H1 (cell line): ENCODE data around the gene ZFYVE21. TPM values are rescaled to one million over a fixed set of nuclear protein-coding genes. Genes with fewer than 3 reads are reported as not detected.
A peak's percentile ranks its signal among the peaks of the same experiment; 100 is the strongest.

Experiments
- CTCF ChIA-PET: fragments of 300-600 bp; sonication (Branson Sonifier 250); formaldehyde crosslinking; loops from one replicate; lab custom pipeline; 2021; ENCODE audit not compliant: partially characterized antibody; lab: Charles Lee
- POLR2A ChIA-PET: fragments of 300-600 bp; sonication (Branson Sonifier 250); formaldehyde crosslinking; loops from one replicate; lab custom pipeline; 2021; ENCODE audit warnings: inconsistent platforms; ENCODE audit not compliant: partially characterized antibody; lab: Charles Lee
- DNase-seq, 2 experiments: peaks; one replicate each; pipeline versions ENCODE4 v3.0.0 to v3.0.0-alpha.2; 2010 to 2022; ENCODE audit warnings: low spot score in 2 of 2, low read depth in 1 of 2, mixed read lengths in 1 of 2
- FAIRE-seq: peaks from 2 replicates; lab custom pipeline; 2011; peaks lifted over from hg19 to GRCh38; lab: Jason Lieb, UNC
- H2AFZ ChIP-seq: 2 replicates; pipeline ENCODE4 v1.8.1; 2012; ENCODE audit warnings: low read length, inconsistent platforms
- H2AK5ac ChIP-seq: 2 replicates; pipeline ENCODE4 v1.6.1; 2013; ENCODE audit warnings: low read depth, low read length
- H2BK120ac ChIP-seq: replicated peaks from 2 replicates; pipeline ENCODE3; 2013; ENCODE audit warnings: low read depth, low read length, inconsistent platforms
- H2BK12ac ChIP-seq: 2 replicates; pipeline ENCODE4 v1.6.1; 2013; ENCODE audit warnings: low read depth, low read length
- H2BK15ac ChIP-seq: 2 replicates; pipeline ENCODE4 v1.6.1; 2013; ENCODE audit warnings: low read length
- H2BK20ac ChIP-seq: 2 replicates; pipeline ENCODE4 v1.6.1; 2013; ENCODE audit warnings: low read length
- H2BK5ac ChIP-seq: 2 replicates; pipeline ENCODE4 v1.6.1; 2013; ENCODE audit warnings: low read depth, low read length
- H3K14ac ChIP-seq: 2 replicates; pipeline ENCODE4 v1.6.1; 2013; ENCODE audit warnings: inconsistent platforms; ENCODE audit not compliant: insufficient read length
- H3K18ac ChIP-seq: 2 replicates; pipeline ENCODE4 v1.6.1; 2013; ENCODE audit warnings: low read length; ENCODE audit errors: extremely low read depth
- H3K23ac ChIP-seq: 2 replicates; pipeline ENCODE4 v1.6.1; 2013; ENCODE audit warnings: inconsistent platforms; ENCODE audit not compliant: insufficient read length
- H3K23me2 ChIP-seq: 2 replicates; pipeline ENCODE4 v1.6.1; 2013; ENCODE audit warnings: low read depth, low read length
- H3K27ac ChIP-seq: 2 replicates; pipeline ENCODE4 v1.6.1; 2011; ENCODE audit warnings: low read depth, low read length, inconsistent platforms
- H3K27me3 ChIP-seq, 4 experiments: replicated peaks in 1 of 4; 1 replicate in 1 of 4; 2 replicates in 3 of 4; pipeline versions ENCODE4 v1.6.1 to v1.8.1; 2011 to 2013; ENCODE audit warnings: low read length in 3 of 4, mild to moderate bottlenecking in 3 of 4, inconsistent platforms in 2 of 4, mixed read lengths in 2 of 4, moderate library complexity in 1 of 4; ENCODE audit not compliant: control insufficient read depth in 3 of 4, insufficient read depth in 3 of 4; ENCODE audit errors: extremely low read depth in 1 of 4
- H3K36me3 ChIP-seq, 4 experiments: 2 replicates each; pipeline versions ENCODE4 v1.6.1 to v1.8.1; 2011 to 2013; ENCODE audit warnings: mild to moderate bottlenecking in 4 of 4, low read length in 3 of 4, moderate library complexity in 2 of 4, control low read depth in 1 of 4, inconsistent platforms in 1 of 4; ENCODE audit not compliant: insufficient read depth in 4 of 4, control insufficient read depth in 2 of 4
- H3K4ac ChIP-seq: replicated peaks from 2 replicates; pipeline ENCODE3; 2013; ENCODE audit warnings: low read length, low read depth, mixed read lengths, inconsistent platforms; ENCODE audit not compliant: insufficient read length
- H3K4me1 ChIP-seq, 4 experiments: replicated peaks in 1 of 4; 1 replicate in 1 of 4; 2 replicates in 3 of 4; pipeline versions ENCODE4 v1.6.1 to v1.8.1; 2011 to 2013; ENCODE audit warnings: low read length in 3 of 4, inconsistent platforms in 2 of 4, mixed read lengths in 1 of 4; ENCODE audit not compliant: insufficient read depth in 4 of 4, control insufficient read depth in 3 of 4
- H3K4me2 ChIP-seq, 2 experiments: 2 replicates each; pipeline versions ENCODE4 v1.6.1 to v1.8.1; 2011 to 2013; ENCODE audit warnings: low read depth in 2 of 2, low read length in 2 of 2, control low read depth in 1 of 2, inconsistent platforms in 1 of 2, mild to moderate bottlenecking in 1 of 2; ENCODE audit not compliant: insufficient read depth in 1 of 2
- H3K4me3 ChIP-seq, 4 experiments: fragments of 200-600, 300-600 bp in 1 of 4; sonication (generic), shearing (Covaris generic), sonication (Bioruptor Twin) in 1 of 4; 2 replicates each; pipeline versions ENCODE4 v1.5.1 to v1.8.1; 2011 to 2016; ENCODE audit warnings: low read length in 4 of 4, low read depth in 3 of 4, control low read depth in 2 of 4, inconsistent platforms in 2 of 4, mild to moderate bottlenecking in 2 of 4, mixed read lengths in 1 of 4, moderate library complexity in 1 of 4; ENCODE audit not compliant: insufficient read depth in 2 of 4; ENCODE audit errors: extremely low read depth in 1 of 4
- H3K56ac ChIP-seq: replicated peaks from 2 replicates; pipeline ENCODE3; 2013; ENCODE audit warnings: low read depth, mild to moderate bottlenecking, mixed read lengths, low read length, inconsistent platforms; ENCODE audit not compliant: insufficient read length
- H3K79me1 ChIP-seq: 2 replicates; pipeline ENCODE4 v1.6.1; 2013; ENCODE audit warnings: low read depth, low read length, control low read depth
- H3K79me2 ChIP-seq, 2 experiments: 2 replicates each; pipeline versions ENCODE4 v1.6.1 to v1.8.1; 2012 to 2013; ENCODE audit warnings: low read length in 2 of 2, mild to moderate bottlenecking in 2 of 2, inconsistent platforms in 1 of 2; ENCODE audit not compliant: insufficient read depth in 2 of 2, control insufficient read depth in 1 of 2
- H3K9ac ChIP-seq, 4 experiments: replicated peaks in 1 of 4; 1 replicate in 1 of 4; 2 replicates in 3 of 4; pipeline versions ENCODE4 v1.6.1 to v1.8.1; 2011 to 2013; ENCODE audit warnings: low read depth in 3 of 4, low read length in 3 of 4, control low read depth in 2 of 4, mild to moderate bottlenecking in 2 of 4, moderate library complexity in 2 of 4, inconsistent platforms in 1 of 4; ENCODE audit errors: extremely low read depth in 1 of 4
- H3K9me3 ChIP-seq, 2 experiments: 2 replicates each; pipeline versions ENCODE4 v1.6.1 to v1.8.1; 2012 to 2013; ENCODE audit warnings: mild to moderate bottlenecking in 2 of 2, moderate library complexity in 2 of 2, control low read depth in 1 of 2, inconsistent platforms in 1 of 2, low read depth in 1 of 2, low read length in 1 of 2, mixed read lengths in 1 of 2; ENCODE audit not compliant: insufficient read depth in 2 of 2
- H4K20me1 ChIP-seq, 2 experiments: replicated peaks in 1 of 2; 2 replicates each; pipeline versions ENCODE3 to v1.8.1; 2011 to 2013; ENCODE audit warnings: inconsistent platforms in 2 of 2, low read length in 2 of 2, mild to moderate bottlenecking in 1 of 2; ENCODE audit not compliant: insufficient read depth in 2 of 2, control insufficient read depth in 1 of 2
- H4K5ac ChIP-seq: 2 replicates; pipeline ENCODE4 v1.6.1; 2013; ENCODE audit warnings: low read length, low read depth, mixed read lengths, inconsistent platforms; ENCODE audit not compliant: insufficient read length
- H4K8ac ChIP-seq: 2 replicates; pipeline ENCODE4 v1.8.0; 2013; ENCODE audit warnings: mild to moderate bottlenecking, moderate library complexity, low read length, inconsistent platforms; ENCODE audit not compliant: insufficient read depth; ENCODE audit errors: extremely low read depth
- H4K91ac ChIP-seq: replicated peaks from 2 replicates; pipeline ENCODE3; 2013; ENCODE audit warnings: low read length, mixed read lengths, inconsistent platforms; ENCODE audit not compliant: insufficient read length
- BCL11A ChIP-seq, 2 experiments: IDR thresholded peaks; one replicate each; pipeline ENCODE4 v1.6.1; 2011; ENCODE audit warnings: low read depth in 2 of 2, low read length in 2 of 2, mild to moderate bottlenecking in 2 of 2
- EP300 ChIP-seq, 2 experiments: IDR thresholded peaks; 1 replicate in 1 of 2; 2 replicates in 1 of 2; pipeline ENCODE4 v1.6.1; 2011 to 2012; ENCODE audit warnings: low read depth in 2 of 2, low read length in 2 of 2, mild to moderate bottlenecking in 2 of 2, borderline replicate concordance in 1 of 2, inconsistent platforms in 1 of 2, moderate library complexity in 1 of 2
- HDAC2 ChIP-seq, 2 experiments: fragments of 300-600 bp in 1 of 2; sonication (generic) in 1 of 2; IDR thresholded peaks; 2 replicates each; pipeline ENCODE4 v1.6.1; 2011 to 2012; ENCODE audit warnings: low read depth in 2 of 2, low read length in 2 of 2, mild to moderate bottlenecking in 2 of 2, moderate library complexity in 2 of 2, borderline replicate concordance in 1 of 2, inconsistent platforms in 1 of 2
- KDM4A ChIP-seq: IDR thresholded peaks from one replicate; pipeline ENCODE4 v1.7.1; 2012; ENCODE audit warnings: low read depth, mild to moderate bottlenecking, moderate library complexity, low read length, inconsistent platforms; ENCODE audit not compliant: severe bottlenecking
- PHF8 ChIP-seq: fragments of 200-600 bp; sonication (generic); conservative IDR thresholded peaks from 2 replicates; pipeline ENCODE4 v1.7.1; 2012; ENCODE audit warnings: low read depth, mild to moderate bottlenecking, inconsistent platforms, low read length, moderate library complexity
- POLR2A ChIP-seq, 2 experiments: IDR thresholded peaks; 1 replicate in 1 of 2; 2 replicates in 1 of 2; pipeline ENCODE4 v1.6.1; 2011; ENCODE audit warnings: low read depth in 2 of 2, low read length in 2 of 2, mild to moderate bottlenecking in 2 of 2; ENCODE audit errors: control extremely low read depth in 1 of 2
- POLR2AphosphoS5 ChIP-seq: IDR thresholded peaks from 2 replicates; pipeline ENCODE4 v1.6.1; 2011; ENCODE audit warnings: low read depth, low read length
- RNF2 ChIP-seq: fragments of 200-900, 300-1000 bp; sonication (generic); IDR thresholded peaks from 2 replicates; pipeline ENCODE4 v1.7.1; 2016; ENCODE audit warnings: borderline replicate concordance, low read depth, mild to moderate bottlenecking, antibody characterized with exemption, low read length; ENCODE audit not compliant: poor library complexity, severe bottlenecking; ENCODE audit errors: missing control alignments
- SIRT6 ChIP-seq: IDR thresholded peaks from one replicate; pipeline ENCODE4 v1.7.1; 2012; ENCODE audit warnings: low read length, inconsistent platforms
- SP2 ChIP-seq: IDR thresholded peaks from 2 replicates; pipeline ENCODE4 v1.6.1; 2012; ENCODE audit warnings: mild to moderate bottlenecking, low read length, inconsistent platforms
- TBP ChIP-seq: IDR thresholded peaks from 2 replicates; pipeline ENCODE4 v1.6.1; 2011; ENCODE audit warnings: low read depth, low read length, improper control_type of control experiment
- WGBS, 2 experiments: shearing (Covaris generic) in 1 of 2; methylation state at CpG; one replicate each; pipeline versions ENCODE4 v1.1.6 to v1.1.7; 2013 to 2015; ENCODE audit warnings: low lambda C conversion rate in 2 of 2, mixed read lengths in 2 of 2, inconsistent platforms in 1 of 2, low coverage in 1 of 2, missing lambda C conversion rate in 1 of 2; ENCODE audit not compliant: insufficient replicate concordance in 2 of 2, insufficient coverage in 1 of 2, insufficient read length in 1 of 2; ENCODE audit errors: extremely low coverage in 1 of 2, missing lambda C conversion rate in 1 of 2; 5-methylcytosine and 5-hydroxymethylcytosine counted together
- polyA plus RNA-seq, 7 experiments: library from polyadenylated mRNA; depleted of rRNA in 3 of 7; stranded (reverse) in 5 of 7; unstranded in 2 of 7; fragments of >200 nt in 5 of 7; fragments of 200-250 nt in 2 of 7; gene quantifications; 1 replicate in 5 of 7; 2 replicates in 1 of 7; 4 replicates in 1 of 7; pipeline versions ENCODE4 v1.2.1 to v1.2.3, GENCODE V29; 2011 to 2013; ENCODE audit warnings: missing spikeins in 2 of 7, mixed read lengths in 2 of 7
- total RNA-seq: library from RNA; stranded (reverse); fragmentation: NEBNext Ultra II Directional; extraction: Animal tissue kit (Norgen Biotek cat#: 25700); gene quantifications from 2 replicates; pipeline ENCODE4 v1.2.1, GENCODE V29; 2021

ZFYVE21 gene
- total and polyA plus RNA-seq, 2 of the 8 experiments (the other 6 are each of a cell fraction or from before 2014, with no cell fraction given), result 53.4 to 127 TPM

GRCh38 chr14:103698380-103699260 is 17.0 kb upstream of the ZFYVE21 start:
- no peak overlapping the region for H2AFZ ChIP-seq
- H3K79me1 ChIP-seq, result peaks cover 8% of the 10 kb centered on the region; the same call in 1 of the 2 replicates
- no peak overlapping the region for H2AK5ac ChIP-seq
- ChIA-PET CTCF (interaction anchor here (1.3 to 2.8 kb wide), 2 partner anchors 14 to 17 kb away, joined by 3 to 8 read pairs; no protein-coding TSS in a partner anchor), POLR2A (interaction anchor here (0.9 to 2.3 kb wide), 5 partner anchors 10 to 177 kb away, joined by 3 to 7 read pairs (median 4); partner anchors contain the start of genes CKB and ZFYVE21)
- peaks cover 4 to 31% (median 13%) of the 10 kb centered on the region in 4 experiments; a peak in 6 of 8 replicates for H3K36me3 ChIP-seq
- peaks cover 10 to 28% of the 10 kb centered on the region in 2 experiments for H4K20me1 ChIP-seq
- H2BK5ac ChIP-seq, result no peak overlapping the region; the same call in 1 of the 2 replicates
- H2BK12ac ChIP-seq, result no peak overlapping the region
- H4K5ac ChIP-seq, result no peak overlapping the region
- H3K56ac ChIP-seq, result no peak overlapping the region
- no peak overlapping the region for H3K23ac ChIP-seq
- no peak overlapping the region for H3K9ac ChIP-seq
- H3K4me3 ChIP-seq, result no peak overlapping the region
- no peak overlapping the region for H2BK120ac ChIP-seq
- no peaks in the 10 kb centered on the region for H3K23me2 ChIP-seq
- no peaks in the 10 kb centered on the region for H3K79me2 ChIP-seq
- no peak overlapping the region for H4K91ac ChIP-seq
- no peak overlapping the region for H3K14ac ChIP-seq
- no peak for DNase-seq
- H3K9me3 ChIP-seq, result no peaks in the 10 kb centered on the region
- H3K27ac ChIP-seq, result no peak overlapping the region; the same call in 1 of the 2 replicates
- no peak overlapping the region for H3K4me2 ChIP-seq
- peaks cover 0 to 2% (median 0%) of the 10 kb centered on the region in 4 experiments; a peak in 2 of 7 replicates for H3K4me1 ChIP-seq
- H2BK15ac ChIP-seq, result no peak overlapping the region
- no peak overlapping the region for H3K4ac ChIP-seq
- 94% methylated on average over 33 of the region's 33 CpGs; no CpG with 5 or more reads in 1 of the 2 experiments for WGBS, 2 experiments
- H3K18ac ChIP-seq, result no peak overlapping the region
- no peak overlapping the region; the same call in none of the 2 replicates for H4K8ac ChIP-seq
- H2BK20ac ChIP-seq, result no peak overlapping the region
- no peak for FAIRE-seq
- H3K27me3 ChIP-seq, result no peaks in the 10 kb centered on the region
- TF ChIP-seq EP300 (IDR thresholded peaks at IDR 0.05; ENCODE audit: borderline replicate concordance in 1 of 2, low read depth in 2 of 2, low read length in 2 of 2) (no peak), TBP (no peak), POLR2A (IDR thresholded peaks at IDR 0.05; ENCODE audit: control extremely low read depth in 1 of 2, low read depth in 2 of 2, low read length in 2 of 2) (peak in 1 of 2 experiments; percentile 55; a peak in 1 of 3 replicates), PHF8 (no peak), KDM4A (no peak), BCL11A (IDR thresholded peaks at IDR 0.05; ENCODE audit: low read depth in 2 of 2, low read length in 2 of 2) (no peak), RNF2 (no peak), SP2 (no peak), HDAC2 (IDR thresholded peaks at IDR 0.05; ENCODE audit: borderline replicate concordance in 1 of 2, low read depth in 2 of 2, low read length in 2 of 2) (no peak), POLR2AphosphoS5 (peak; percentile 43), SIRT6 (no peak)
